ENCODE measurements around the gene CD6.

CD6 gene

DNA sequence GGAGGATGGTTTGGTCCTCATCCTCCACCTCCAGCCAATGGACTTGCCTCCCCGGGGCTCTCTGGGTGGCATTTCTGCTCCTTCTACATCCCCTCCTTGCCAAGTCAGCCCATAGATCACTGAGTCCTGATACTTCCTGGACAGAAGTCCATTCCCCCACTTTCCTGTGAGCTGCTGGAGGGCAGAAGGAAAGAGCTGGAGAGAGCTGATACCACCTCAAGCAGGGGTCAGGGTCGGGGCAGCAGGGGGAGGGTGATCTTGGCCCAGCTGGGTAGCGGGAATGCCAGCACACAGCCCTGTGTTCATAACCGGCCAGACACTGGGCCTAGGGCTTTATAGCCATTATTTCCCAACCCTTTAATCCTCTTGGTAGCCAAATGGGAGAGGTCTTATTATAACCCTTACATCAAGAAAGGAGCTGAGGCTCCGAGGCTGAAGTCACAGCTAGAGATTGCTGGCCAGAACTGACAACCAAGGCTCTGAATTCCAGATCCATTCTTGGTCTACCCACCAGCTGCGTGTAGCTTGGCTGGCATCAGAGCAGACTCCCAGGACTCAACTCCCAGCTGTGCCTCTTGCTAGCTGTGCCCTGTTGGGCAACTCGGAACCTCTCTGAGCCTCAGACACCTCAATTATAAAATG, 39.9 kb downstream of the CD6 start:
- H3K4me3 ChIP-seq (ENCODE audit: low read length) = no peak overlapping the region
- H3K36me3 ChIP-seq (ENCODE audit: control insufficient read depth, insufficient read depth, low read length) = no peaks in the 10 kb centered on the region
- no peak overlapping the region for H3K27ac ChIP-seq (ENCODE audit: low read depth, low read length)
- peaks cover 2% of the 10 kb centered on the region for H3K27me3 ChIP-seq (ENCODE audit: control insufficient read depth, insufficient read depth, low read length)
- peaks cover 3% of the 10 kb centered on the region for H3K4me1 ChIP-seq (ENCODE audit: control insufficient read depth, insufficient read depth, low read length)
- no peak overlapping the region for H3K9ac ChIP-seq (ENCODE audit: low read length)

DNA sequence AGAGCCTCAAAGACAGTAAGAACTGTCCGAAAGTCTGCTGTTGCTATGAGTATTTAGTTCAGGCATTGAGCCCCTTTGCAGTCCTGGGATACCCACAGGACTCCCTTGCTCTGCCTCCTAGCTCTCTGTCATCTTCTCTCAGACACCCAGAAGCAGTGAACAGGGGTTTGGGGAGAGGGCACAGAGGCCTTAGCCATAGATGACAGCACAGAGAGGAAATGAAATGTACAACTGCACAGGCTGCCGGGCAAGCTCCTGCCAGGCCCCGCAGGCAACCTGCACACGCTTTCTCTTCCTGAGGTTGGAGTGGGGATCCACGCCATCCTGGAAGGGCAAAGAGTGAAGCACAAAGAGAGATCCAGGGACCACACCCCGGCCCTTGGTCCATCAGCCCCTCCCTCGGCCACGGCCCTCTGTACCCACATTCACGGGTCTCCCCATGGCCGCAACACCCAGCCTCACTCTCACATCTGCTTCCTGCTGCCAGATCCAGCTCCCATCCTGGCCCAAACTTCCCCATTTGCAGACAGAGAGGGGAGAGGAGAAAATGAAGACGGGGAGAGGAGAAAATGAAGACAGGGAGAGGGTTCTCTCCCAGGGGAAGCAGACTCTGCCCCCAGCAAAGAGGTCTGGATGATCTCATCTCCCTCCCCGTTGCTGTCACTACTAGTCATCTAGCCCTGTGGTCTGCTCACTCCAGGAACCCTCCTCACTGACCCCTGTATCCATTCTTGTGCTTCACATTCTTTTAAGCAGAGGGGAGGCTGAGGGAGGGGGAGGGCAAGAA, 40.7 kb downstream of the CD6 start:
- Histone ChIP-seq H3K4me3 (ENCODE audit: low read length) (no peak overlapping the region), H3K4me1 (ENCODE audit: control insufficient read depth, insufficient read depth, low read length) (peaks cover 3% of the 10 kb centered on the region), H3K9ac (ENCODE audit: low read length) (no peak overlapping the region), H3K36me3 (ENCODE audit: control insufficient read depth, insufficient read depth, low read length) (no peaks in the 10 kb centered on the region), H3K27ac (ENCODE audit: low read depth, low read length) (no peak overlapping the region), H3K27me3 (ENCODE audit: control insufficient read depth, insufficient read depth, low read length) (no peaks in the 10 kb centered on the region)

DNA sequence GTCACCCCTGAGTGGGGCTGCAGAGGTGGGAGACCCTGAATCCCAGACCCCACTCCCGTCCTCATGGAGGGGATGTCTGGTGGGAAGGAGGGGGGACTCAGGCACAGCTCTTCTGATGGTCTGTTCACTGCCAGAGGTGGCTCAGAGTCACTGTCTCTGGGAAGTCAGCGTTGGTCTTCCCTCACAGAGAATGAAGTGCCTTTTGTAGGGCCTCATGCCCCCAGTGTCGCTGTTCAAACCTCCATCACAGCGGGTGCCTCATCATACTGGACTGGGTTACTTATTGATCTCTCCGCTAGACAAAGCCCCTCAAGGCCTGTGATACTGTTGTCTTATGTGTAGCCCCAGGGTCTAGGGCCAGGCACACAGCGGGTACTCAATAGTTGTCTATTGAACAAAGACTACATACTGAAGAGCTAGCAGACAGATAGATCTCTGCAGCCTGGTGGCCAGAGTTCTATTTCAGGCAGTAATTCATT, 41.3 kb downstream of the CD6 start:
- no peak overlapping the region for H3K9ac ChIP-seq (ENCODE audit: low read length)
- peaks cover 3% of the 10 kb centered on the region for H3K4me1 ChIP-seq (ENCODE audit: control insufficient read depth, insufficient read depth, low read length)
- no peaks in the 10 kb centered on the region for H3K36me3 ChIP-seq (ENCODE audit: control insufficient read depth, insufficient read depth, low read length)
- no peak overlapping the region for H3K4me3 ChIP-seq (ENCODE audit: low read length)
- no peak overlapping the region for H3K27ac ChIP-seq (ENCODE audit: low read depth, low read length)
- H3K27me3 ChIP-seq (ENCODE audit: control insufficient read depth, insufficient read depth, low read length) = no peaks in the 10 kb centered on the region

DNA sequence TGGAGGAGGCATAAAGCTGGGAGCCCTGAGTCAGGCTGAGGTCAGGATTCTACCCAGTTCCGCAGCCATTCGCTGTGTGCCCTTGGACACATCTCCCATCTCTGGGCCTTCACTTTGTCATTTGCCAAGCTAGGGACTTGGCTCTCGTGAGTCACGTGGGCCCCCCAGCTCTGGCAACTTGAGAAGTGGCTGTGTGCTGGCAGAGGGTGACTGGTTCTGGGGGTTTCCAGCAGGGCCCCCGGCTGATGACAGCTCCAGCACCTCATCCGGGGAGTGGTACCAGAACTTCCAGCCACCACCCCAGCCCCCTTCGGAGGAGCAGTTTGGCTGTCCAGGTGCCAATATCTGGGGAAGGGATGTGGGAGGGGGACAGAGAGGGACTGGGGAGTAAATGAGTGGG, 46.6 kb downstream of the CD6 start:
- no peak overlapping the region for H3K27ac ChIP-seq (ENCODE audit: low read depth, low read length)
- no peaks in the 10 kb centered on the region for H3K4me1 ChIP-seq (ENCODE audit: control insufficient read depth, insufficient read depth, low read length)
- H3K4me3 ChIP-seq (ENCODE audit: low read length) = no peak overlapping the region
- no peak overlapping the region for H3K9ac ChIP-seq (ENCODE audit: low read length)
- H3K36me3 ChIP-seq (ENCODE audit: control insufficient read depth, insufficient read depth, low read length) = no peaks in the 10 kb centered on the region
- peaks cover 2% of the 10 kb centered on the region for H3K27me3 ChIP-seq (ENCODE audit: control insufficient read depth, insufficient read depth, low read length)

DNA sequence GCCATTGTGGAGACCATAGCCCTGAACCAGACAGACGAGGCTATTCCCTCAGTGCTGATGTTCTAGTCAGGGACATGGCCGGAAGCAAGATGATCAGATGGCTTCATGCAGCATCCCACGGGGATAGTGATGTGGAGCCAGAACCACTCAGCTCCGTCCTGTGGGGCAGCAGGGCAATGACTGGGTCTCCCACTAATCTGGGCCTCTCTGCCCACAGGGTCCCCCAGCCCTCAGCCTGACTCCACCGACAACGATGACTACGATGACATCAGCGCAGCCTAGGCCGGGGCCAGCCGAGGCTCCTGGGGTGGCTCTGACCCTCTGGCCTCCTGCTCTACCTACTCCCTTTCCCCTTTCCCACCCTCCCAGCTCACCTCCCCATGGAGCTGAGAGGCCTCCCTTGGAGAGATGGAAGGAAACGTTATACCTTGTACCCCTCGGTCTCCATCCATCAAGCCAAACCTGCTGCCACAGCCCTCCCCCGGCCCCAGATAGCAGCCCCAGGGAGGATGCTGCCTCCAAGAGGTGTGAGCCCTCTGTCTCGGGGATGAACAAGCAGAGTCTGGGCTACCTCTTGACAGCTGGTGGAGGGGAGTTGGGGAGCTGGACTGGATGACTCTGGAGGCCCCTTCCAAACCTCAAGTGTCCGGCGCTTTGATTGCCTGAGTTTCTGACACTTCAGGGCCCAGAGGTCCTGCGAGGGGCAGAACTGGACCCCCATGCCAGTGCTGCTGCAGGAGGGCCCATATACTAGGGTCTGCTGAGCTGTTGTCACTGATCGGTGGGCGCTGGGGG, 47.8 kb downstream of the CD6 start:
- H3K27me3 ChIP-seq (ENCODE audit: control insufficient read depth, insufficient read depth, low read length) = peaks cover 2% of the 10 kb centered on the region
- no peak overlapping the region for H3K27ac ChIP-seq (ENCODE audit: low read depth, low read length)
- H3K4me1 ChIP-seq (ENCODE audit: control insufficient read depth, insufficient read depth, low read length) = no peaks in the 10 kb centered on the region
- no peak overlapping the region for H3K4me3 ChIP-seq (ENCODE audit: low read length)
- no peaks in the 10 kb centered on the region for H3K36me3 ChIP-seq (ENCODE audit: control insufficient read depth, insufficient read depth, low read length)
- H3K9ac ChIP-seq (ENCODE audit: low read length) = no peak overlapping the region

DNA sequence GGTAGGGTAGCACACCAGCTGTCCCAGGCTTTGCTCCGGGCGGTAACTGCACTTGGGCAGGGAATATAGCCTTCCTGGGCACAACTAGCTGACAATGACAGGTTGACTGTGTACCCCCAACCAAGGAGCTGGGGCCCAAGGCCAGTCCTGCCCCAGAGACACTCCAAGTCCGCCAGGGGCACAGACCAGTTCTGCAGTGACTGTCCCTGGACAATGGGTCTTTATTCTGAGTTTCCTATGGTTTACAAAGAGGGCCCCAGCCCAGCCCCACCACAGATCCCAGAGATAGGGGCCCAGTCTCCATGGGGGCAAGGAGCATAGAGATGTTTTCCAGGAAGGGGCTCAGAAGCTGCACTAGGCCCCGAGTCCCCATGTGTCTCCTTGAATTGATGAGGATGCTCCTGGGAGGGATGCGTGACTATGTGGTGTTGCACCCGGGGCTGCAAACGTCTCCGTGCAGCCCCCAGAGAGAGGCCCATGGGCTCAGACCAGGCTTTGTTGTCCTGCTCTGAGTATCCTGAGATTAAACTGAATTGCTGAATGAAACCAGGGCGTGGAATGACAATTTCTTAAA, 48.4 kb downstream of the CD6 start:
- Histone ChIP-seq H3K4me3 (ENCODE audit: low read length) (no peak overlapping the region), H3K4me1 (ENCODE audit: control insufficient read depth, insufficient read depth, low read length) (no peaks in the 10 kb centered on the region), H3K27me3 (ENCODE audit: control insufficient read depth, insufficient read depth, low read length) (peaks cover 2% of the 10 kb centered on the region), H3K27ac (ENCODE audit: low read depth, low read length) (no peak overlapping the region), H3K9ac (ENCODE audit: low read length) (no peak overlapping the region), H3K36me3 (ENCODE audit: control insufficient read depth, insufficient read depth, low read length) (no peaks in the 10 kb centered on the region)

DNA sequence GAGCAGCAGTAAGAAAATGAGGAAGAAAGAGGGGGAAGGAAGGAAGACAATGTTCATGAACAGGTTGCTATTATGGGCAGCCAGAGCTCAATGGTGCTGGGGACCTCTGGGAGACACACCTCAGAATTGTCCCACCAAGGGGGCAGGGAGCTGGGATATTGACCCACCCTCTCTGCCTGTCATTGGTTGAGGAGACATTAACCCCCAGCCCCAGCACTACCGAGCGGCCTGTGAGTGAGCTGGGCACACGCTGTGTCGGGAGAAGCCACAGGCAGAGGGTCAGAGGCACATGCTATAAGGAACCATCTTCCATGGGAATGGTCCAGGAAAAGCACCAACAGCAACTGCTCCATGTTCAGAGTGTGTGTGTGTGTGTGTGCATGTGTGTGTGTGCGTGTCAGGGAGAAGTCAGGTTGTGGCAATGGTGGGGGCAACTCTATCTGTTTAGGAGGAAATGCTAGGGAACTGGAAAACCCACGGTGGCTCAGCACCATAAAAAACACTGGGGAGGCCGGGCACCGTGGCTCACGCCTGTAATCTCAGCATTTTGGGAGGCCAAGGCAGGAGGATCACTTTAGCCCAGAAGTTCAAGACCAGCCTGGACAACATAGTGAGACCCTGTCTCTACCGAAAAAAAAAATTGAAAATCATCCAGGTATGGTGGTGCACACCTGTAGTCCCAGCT, 49.2 kb downstream of the CD6 start:
- Histone ChIP-seq H3K27ac (ENCODE audit: low read depth, low read length) (no peak overlapping the region), H3K27me3 (ENCODE audit: control insufficient read depth, insufficient read depth, low read length) (peaks cover 2% of the 10 kb centered on the region), H3K4me3 (ENCODE audit: low read length) (no peak overlapping the region), H3K4me1 (ENCODE audit: control insufficient read depth, insufficient read depth, low read length) (no peaks in the 10 kb centered on the region), H3K36me3 (ENCODE audit: control insufficient read depth, insufficient read depth, low read length) (no peaks in the 10 kb centered on the region), H3K9ac (ENCODE audit: low read length) (no peak overlapping the region)

DNA sequence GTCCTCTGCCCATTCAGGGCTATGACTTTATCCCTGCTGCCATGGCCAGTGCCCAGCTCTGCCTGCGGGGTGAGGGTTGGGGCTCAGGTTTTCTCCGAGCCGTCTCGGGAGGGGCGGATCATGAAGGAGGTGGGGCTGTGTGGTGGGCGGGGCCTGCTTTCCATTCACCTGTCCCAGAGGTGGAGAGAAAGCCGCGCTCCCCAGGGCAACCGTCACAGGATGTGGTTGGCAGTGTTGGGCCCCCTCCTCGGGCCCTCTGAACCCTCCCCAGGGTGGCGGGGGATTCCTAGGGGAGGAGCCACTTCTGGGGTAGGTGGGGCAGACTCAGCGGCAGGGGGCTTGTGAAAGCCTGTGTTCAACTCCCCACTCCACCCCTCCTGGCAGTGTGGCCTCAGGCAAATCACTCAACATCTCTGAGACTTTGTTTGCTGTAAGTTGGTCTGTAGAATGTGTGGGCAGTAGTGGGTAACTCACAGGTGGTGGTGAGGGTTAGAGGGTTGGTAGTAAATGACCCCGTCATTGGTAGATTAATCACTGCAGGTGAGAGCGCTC, 50.3 kb downstream of the CD6 start:
- H3K27ac ChIP-seq (ENCODE audit: low read depth, low read length) = no peak overlapping the region
- H3K27me3 ChIP-seq (ENCODE audit: control insufficient read depth, insufficient read depth, low read length) = peaks cover 2% of the 10 kb centered on the region
- H3K4me3 ChIP-seq (ENCODE audit: low read length) = peak overlapping the region; percentile 36
- H3K4me1 ChIP-seq (ENCODE audit: control insufficient read depth, insufficient read depth, low read length) = no peaks in the 10 kb centered on the region
- H3K9ac ChIP-seq (ENCODE audit: low read length) = no peak overlapping the region
- no peaks in the 10 kb centered on the region for H3K36me3 ChIP-seq (ENCODE audit: control insufficient read depth, insufficient read depth, low read length)

DNA sequence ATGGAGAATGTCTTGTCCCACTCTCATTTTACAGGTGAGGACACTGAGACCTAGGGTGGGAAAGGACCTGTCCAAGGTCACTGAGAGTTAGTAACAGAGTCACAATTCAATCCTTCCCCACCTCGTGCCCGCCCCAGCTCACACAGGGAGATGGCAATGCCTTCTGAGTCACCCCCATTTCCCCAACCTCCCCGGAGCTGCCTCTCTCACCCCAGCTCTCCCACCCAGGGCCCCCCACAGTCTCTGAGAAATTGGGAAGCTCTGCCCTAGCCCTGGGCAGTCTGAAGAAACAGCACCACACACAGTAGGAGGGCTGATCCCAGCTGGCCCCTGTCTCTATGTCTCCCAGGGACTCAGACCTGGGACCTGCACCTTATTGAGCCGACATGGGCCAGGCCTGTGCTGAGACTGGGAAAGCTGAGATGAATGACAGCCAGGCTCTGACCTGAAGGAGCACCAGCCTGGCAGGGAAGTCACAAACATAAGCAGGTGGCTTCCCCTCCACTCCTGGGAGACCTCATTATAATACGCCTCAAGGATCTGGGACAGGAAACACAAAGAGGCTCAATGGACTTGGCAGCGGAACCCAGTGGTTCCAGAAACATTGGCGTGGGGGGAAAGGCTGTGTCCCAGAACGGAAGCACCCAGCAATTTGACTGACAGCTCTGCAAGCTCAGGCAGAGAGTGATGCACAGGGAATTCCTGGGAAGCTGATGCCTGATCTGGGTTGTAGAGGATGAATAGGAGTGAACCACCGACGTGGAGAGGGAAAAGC, 51.0 kb downstream of the CD6 start:
- H3K27me3 ChIP-seq (ENCODE audit: control insufficient read depth, insufficient read depth, low read length) = peaks cover 5% of the 10 kb centered on the region
- no peaks in the 10 kb centered on the region for H3K4me1 ChIP-seq (ENCODE audit: control insufficient read depth, insufficient read depth, low read length)
- no peak overlapping the region for H3K27ac ChIP-seq (ENCODE audit: low read depth, low read length)
- H3K9ac ChIP-seq (ENCODE audit: low read length) = no peak overlapping the region
- H3K36me3 ChIP-seq (ENCODE audit: control insufficient read depth, insufficient read depth, low read length) = no peaks in the 10 kb centered on the region
- no peak overlapping the region for H3K4me3 ChIP-seq (ENCODE audit: low read length)

DNA sequence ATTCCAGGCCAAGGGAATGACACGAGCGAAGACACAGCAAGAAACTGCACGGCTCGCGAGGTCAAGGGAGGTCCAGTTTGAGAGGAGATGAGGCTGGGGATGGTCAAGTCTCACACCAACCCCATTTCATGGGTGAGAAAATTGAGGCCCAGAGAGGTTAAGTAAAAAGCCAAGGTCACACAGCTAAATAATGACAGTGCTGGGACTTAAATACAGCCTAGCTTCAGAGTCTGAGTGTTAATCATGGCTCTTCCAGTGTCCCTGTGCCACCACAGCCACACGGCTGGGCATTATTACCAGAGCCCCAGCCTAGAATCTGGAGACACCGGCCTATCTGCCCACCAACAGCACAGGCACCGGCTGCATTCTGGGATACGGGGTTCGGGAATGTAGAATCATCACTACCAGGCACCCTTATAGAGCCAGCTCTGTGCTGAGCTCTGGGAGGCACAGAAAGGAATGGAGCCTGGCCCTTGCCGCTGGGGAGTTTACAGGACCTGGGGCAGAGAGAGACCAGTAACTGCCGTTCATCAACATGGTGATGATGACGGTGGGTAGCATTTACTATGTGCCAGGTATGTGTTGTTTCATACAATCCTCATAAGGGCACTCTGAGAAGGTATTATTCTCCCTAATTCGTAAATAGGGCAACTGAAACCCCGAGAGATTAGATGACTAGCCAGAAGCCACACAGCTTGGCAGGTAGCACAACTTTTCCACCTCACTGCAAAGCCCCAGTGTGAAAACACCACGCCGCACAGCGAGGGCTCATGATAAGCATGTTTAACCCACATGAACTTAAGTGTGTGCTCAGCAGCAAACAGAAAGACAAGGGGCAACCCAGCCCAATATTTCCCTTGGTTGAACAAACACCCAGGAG, 51.8 kb downstream of the CD6 start:
- no peak overlapping the region for H3K4me3 ChIP-seq (ENCODE audit: low read length)
- no peak overlapping the region for H3K27ac ChIP-seq (ENCODE audit: low read depth, low read length)
- no peaks in the 10 kb centered on the region for H3K4me1 ChIP-seq (ENCODE audit: control insufficient read depth, insufficient read depth, low read length)
- no peaks in the 10 kb centered on the region for H3K36me3 ChIP-seq (ENCODE audit: control insufficient read depth, insufficient read depth, low read length)
- H3K9ac ChIP-seq (ENCODE audit: low read length) = no peak overlapping the region
- H3K27me3 ChIP-seq (ENCODE audit: control insufficient read depth, insufficient read depth, low read length) = peaks cover 5% of the 10 kb centered on the region

DNA sequence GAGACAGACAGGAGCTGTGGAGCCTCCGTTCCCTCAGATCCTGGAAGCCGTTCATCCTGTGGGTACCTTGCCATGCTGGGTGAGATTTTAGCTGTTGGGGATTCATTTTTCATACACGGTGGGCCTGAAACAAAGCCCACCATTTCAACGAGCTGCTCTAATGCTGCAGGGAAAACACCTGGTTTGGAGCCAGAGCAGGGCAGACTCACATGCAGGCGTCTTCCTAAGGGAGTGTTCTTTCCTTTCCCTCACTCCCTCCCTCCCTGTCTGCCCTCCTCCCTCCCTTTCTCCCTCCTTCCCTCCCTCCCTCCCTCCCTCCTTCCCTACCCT, 52.5 kb downstream of the CD6 start:
- Histone ChIP-seq H3K27ac (ENCODE audit: low read depth, low read length) (no peak overlapping the region), H3K4me3 (ENCODE audit: low read length) (no peak overlapping the region), H3K9ac (ENCODE audit: low read length) (no peak overlapping the region), H3K36me3 (ENCODE audit: control insufficient read depth, insufficient read depth, low read length) (no peaks in the 10 kb centered on the region), H3K4me1 (ENCODE audit: control insufficient read depth, insufficient read depth, low read length) (no peaks in the 10 kb centered on the region), H3K27me3 (ENCODE audit: control insufficient read depth, insufficient read depth, low read length) (peaks cover 5% of the 10 kb centered on the region)
